Esophagus (tissue), 2 donors: Measurements from ENCODE around the gene SUGCT. TPM values are rescaled to one million over a fixed set of nuclear protein-coding genes. Genes with fewer than 3 reads are reported as not detected.

Source experiments
- H3K27ac ChIP-seq, 2 donors: one replicate each; pipeline ENCODE4 v1.5.1; 2013; ENCODE audit warnings: low read depth in 2 of 2, mild to moderate bottlenecking in 2 of 2, inconsistent platforms in 1 of 2, low read length in 1 of 2, moderate library complexity in 1 of 2
- H3K27me3 ChIP-seq, 2 donors: one replicate each; pipeline ENCODE4 v1.6.1; 2013; ENCODE audit warnings: low read length in 2 of 2, control low read depth in 1 of 2, mild to moderate bottlenecking in 1 of 2; ENCODE audit not compliant: insufficient read depth in 2 of 2, control insufficient read depth in 1 of 2
- H3K36me3 ChIP-seq, 2 donors: one replicate each; pipeline ENCODE4 v1.6.1; 2013; ENCODE audit warnings: low read length in 1 of 2; ENCODE audit not compliant: control insufficient read depth in 2 of 2, insufficient read depth in 2 of 2
- H3K4me1 ChIP-seq, 2 donors: one replicate each; pipeline ENCODE4 v1.6.1; 2013; ENCODE audit warnings: low read length in 1 of 2; ENCODE audit not compliant: control insufficient read depth in 2 of 2, insufficient read depth in 2 of 2
- H3K4me3 ChIP-seq, 2 donors: one replicate each; pipeline ENCODE4 v1.5.1; 2013; ENCODE audit warnings: low read length in 2 of 2, mild to moderate bottlenecking in 2 of 2, low read depth in 1 of 2, moderate library complexity in 1 of 2
- H3K9me3 ChIP-seq, 2 donors: one replicate each; pipeline ENCODE4 v1.6.1; 2013; ENCODE audit warnings: mild to moderate bottlenecking in 2 of 2, low read depth in 1 of 2, low read length in 1 of 2, moderate library complexity in 1 of 2; ENCODE audit not compliant: control insufficient read depth in 2 of 2, insufficient read depth in 1 of 2
- WGBS, 2 donors: extraction: QIAGEN DNeasy Blood & Tissue Kit; methylation state at CpG; one replicate each; pipeline ENCODE4 v1.1.7; 2013; 5-methylcytosine and 5-hydroxymethylcytosine counted together
- polyA plus RNA-seq, 2 donors: library from polyadenylated mRNA; stranded (reverse); fragments of 200-250 nt; gene quantifications; one replicate each; pipeline ENCODE4 v1.2.3, GENCODE V29; 2013
- donor health status: healthy with polysubstance abuse.
- donor health status: Bipolar disorder and iron deficiency.

The SUGCT gene
- polyA plus RNA-seq, 2 donors: 1.7 to 2.3 TPM

DNA sequence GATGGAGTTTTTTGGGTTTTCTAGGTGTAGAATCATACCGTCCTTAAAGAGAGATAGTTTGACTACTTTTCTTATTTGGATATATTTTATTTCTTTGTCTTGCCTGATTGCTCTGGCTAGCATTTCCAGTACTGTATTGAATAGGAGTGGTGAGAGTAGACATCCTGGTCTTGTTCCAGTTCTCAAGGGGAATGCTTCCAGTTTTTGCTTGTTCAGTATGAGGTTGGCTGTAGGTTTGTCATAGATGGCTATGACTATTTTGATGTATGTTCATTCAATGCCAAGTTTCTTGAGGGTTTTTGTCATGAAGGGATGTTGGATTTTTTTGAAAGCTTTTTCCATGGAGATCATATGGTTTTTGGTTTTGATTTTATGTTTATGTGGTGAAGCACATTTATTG lies 676.9 kb downstream of the SUGCT start:
- H3K4me3 ChIP-seq: no peak overlapping the region
- 93 to 97% methylated on average over 1 of the region's 1 CpG for WGBS, 2 donors
- no peak overlapping the region for H3K27ac ChIP-seq
- H3K27me3 ChIP-seq: no peaks in the 10 kb centered on the region
- no peaks in the 10 kb centered on the region for H3K36me3 ChIP-seq
- H3K4me1 ChIP-seq: no peaks in the 10 kb centered on the region
- H3K9me3 ChIP-seq: peaks cover 2 to 3% of the 10 kb centered on the region in 2 donors

DNA sequence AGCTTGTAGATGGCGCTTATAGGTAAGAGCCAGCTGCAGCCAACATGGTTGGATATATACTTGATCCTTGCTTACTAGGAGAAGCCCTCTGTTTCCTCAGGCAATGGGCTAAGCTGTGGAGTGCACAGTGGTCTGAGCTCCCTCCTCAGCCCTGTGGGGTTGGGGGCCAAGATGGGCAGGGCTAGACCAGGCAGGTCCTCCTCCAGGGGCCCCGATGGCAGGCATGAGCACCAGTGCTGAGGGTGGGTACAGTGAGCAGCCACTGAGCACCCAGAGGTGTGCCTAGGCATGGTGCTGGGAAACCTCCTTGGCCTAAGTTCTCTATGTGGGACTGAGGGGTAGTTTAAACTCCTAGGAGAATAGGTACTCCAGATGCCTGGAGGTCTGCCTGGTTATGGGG lies 680.2 kb downstream of the SUGCT start:
- Histone ChIP-seq H3K4me1 (no peaks in the 10 kb centered on the region), H3K27me3 (no peaks in the 10 kb centered on the region), H3K36me3 (no peaks in the 10 kb centered on the region), H3K9me3 (peaks cover 2 to 3% of the 10 kb centered on the region in 2 donors), H3K4me3 (no peak overlapping the region), H3K27ac (no peak overlapping the region)
- 85 to 93% methylated on average over 2 of the region's 2 CpGs for WGBS, 2 donors

DNA sequence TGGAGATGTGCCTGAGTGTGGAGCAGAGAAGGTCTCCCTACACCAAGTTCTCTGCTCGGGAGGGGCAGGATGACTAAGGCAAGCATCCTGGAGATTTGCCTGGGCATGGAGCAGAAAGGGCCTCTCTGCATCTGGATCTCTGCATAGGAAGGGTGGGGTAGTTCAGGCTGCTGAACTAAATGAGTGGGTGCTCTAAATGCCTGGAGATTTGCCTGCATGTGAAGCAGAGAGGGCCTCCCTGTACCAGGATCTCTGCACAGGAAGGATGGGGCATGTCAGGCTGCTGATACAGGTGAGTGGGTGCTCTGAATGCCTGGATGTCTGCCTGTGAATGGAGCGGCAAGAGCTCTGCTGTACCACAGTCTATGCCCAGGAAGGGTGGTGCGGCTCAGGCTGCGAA lies 680.7 kb downstream of the SUGCT start:
- H3K36me3 ChIP-seq: no peaks in the 10 kb centered on the region
- H3K9me3 ChIP-seq: peaks cover 2 to 3% of the 10 kb centered on the region in 2 donors
- 52 to 64% methylated on average over 4 of the region's 4 CpGs for WGBS, 2 donors
- no peak overlapping the region for H3K27ac ChIP-seq
- no peaks in the 10 kb centered on the region for H3K4me1 ChIP-seq
- no peaks in the 10 kb centered on the region for H3K27me3 ChIP-seq
- no peak overlapping the region for H3K4me3 ChIP-seq

DNA sequence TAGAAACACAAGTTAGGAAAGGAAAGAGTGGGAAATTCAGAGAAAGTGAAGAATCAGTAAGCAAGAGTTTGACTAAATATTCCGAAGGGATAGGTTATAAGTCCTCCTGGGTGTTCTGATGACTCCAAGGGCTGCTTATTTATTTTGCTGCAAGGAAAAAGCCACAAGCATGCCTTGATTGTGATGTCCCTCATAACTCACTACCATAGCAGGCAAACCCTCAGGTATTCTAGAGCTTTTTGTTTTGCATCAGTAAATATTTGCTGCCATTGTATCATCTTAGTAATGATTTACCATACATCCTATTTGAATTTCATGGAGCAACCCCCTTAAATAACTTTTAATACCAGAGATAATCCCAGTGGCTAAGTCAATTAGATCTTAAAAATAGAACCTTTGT lies 688.1 kb downstream of the SUGCT start:
- no peaks in the 10 kb centered on the region for H3K9me3 ChIP-seq
- 83 to 96% methylated on average over 1 of the region's 1 CpG for WGBS, 2 donors

DNA sequence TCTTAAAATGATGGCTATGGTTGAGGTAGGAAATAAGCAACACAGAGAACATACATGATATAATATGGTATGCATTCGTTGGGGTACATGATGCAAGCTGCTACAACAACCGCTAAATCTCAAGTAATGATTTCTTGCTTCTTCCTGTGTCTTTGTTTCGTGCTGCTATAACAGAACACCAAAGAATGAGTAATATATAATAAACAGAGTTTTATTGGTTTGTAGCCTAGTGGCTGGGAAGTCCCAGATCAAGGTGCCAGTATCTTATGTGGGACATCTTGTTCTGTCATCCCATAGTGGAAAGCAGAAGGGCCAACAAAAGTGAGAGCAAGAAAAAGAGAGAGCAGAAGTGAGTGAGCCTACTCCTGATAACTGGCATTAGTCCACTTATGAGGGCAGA lies 689.7 kb downstream of the SUGCT start:
- WGBS, 2 donors: 47 to 60% methylated on average over 3 of the region's 3 CpGs

More for the DNA sequence above, 688.1 kb downstream of the SUGCT start:
- Histone ChIP-seq H3K36me3 (no peaks in the 10 kb centered on the region), H3K27ac (no peak overlapping the region), H3K27me3 (no peaks in the 10 kb centered on the region), H3K4me3 (no peak overlapping the region), H3K4me1 (peaks cover 0 to 2% of the 10 kb centered on the region in 2 donors)

DNA sequence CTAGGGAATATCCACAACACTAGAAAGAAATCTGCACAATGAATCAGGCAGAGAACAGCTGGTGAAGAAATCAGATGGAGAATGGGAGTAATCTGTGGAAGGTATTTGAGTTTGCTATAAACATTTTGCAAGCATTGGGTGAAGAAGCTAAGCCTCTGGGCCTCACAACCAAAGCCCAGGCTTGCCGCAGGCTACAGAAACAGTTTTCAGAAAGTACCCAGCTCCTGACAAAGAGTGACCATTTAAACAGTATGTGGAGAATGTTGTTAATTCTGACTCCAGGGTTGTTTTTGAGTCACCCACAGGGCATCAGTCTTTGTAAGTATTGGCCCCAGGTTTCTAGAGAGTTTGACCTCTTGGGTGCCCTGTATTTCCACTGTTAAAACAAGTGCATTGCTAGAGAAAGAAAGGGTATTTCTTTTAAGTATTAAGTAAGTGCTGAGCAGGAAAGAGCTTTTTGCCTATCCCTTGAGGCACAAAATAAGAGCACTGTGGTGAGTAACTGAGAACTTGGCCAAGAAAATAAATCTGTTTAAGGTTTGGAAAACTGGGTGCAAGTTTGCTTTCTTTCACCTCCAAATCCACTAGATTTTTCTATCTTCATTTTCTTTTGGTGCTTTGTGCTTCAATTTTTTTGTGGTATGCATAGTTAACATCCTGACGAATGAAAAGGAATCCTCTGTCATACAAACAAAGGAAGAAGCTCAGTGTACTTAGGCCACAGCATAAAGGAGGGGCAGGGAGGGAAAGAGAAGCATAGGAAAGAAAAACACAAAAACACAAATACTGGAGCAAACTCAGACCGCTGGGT lies 691.8 kb downstream of the SUGCT start:
- WGBS, 2 donors: 37 to 41% methylated on average over 3 of the region's 3 CpGs
- Histone ChIP-seq H3K4me3 (no peak overlapping the region), H3K9me3 (no peaks in the 10 kb centered on the region), H3K27ac (peak overlapping the region in 1 of 2 donors; percentile 39), H3K4me1 (peaks cover 2 to 4% of the 10 kb centered on the region in 2 donors), H3K36me3 (no peaks in the 10 kb centered on the region), H3K27me3 (no peaks in the 10 kb centered on the region)

More for the DNA sequence above, 689.7 kb downstream of the SUGCT start:
- Histone ChIP-seq H3K4me3 (no peak overlapping the region), H3K27me3 (no peaks in the 10 kb centered on the region), H3K9me3 (no peaks in the 10 kb centered on the region), H3K4me1 (peaks cover 2% of the 10 kb centered on the region in 2 donors), H3K36me3 (no peaks in the 10 kb centered on the region), H3K27ac (no peak overlapping the region)

DNA sequence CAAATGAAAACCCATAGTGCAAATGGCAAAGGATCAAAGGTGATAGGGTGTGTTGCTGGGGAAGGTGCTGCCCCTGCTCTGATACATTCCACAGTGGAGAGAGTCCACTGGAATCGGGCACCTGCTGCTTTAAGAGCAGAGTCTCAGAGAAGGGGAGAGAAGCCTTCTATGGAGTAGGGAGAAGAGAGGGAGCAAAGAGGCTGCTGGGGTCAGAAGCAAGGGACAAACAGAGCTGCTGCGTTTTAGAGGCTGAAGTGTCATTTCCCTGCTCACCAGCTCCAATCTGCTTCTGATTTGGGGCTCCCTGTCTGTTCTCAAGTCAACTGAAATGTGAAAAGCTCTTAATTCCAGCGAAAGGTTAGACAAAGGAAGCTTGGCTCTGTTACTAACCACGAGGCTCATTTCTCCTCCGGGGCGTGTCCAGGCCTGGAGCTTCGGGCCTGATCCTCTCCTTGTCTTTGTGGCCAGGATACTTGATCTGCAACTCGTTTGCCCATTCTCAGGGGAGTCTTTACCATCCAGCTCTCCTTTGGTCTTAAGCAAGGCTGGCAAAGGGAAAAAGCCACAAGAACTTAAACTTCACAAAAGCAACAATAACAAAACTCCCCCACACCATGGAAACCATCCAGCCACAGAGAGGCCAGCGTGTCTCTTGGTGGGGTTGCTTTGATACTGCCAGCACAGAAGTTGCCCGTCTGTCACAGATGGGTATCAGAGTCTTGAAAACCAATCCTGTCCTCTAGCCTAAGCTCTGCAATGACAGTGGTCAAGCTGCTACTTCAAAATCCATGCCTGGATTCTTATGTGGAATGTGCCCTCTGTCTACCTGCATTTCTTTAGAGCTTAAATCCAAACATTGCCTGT lies 692.6 kb downstream of the SUGCT start:
- Histone ChIP-seq H3K9me3 (no peaks in the 10 kb centered on the region), H3K4me1 (peaks cover 2 to 4% of the 10 kb centered on the region in 2 donors), H3K27me3 (no peaks in the 10 kb centered on the region), H3K36me3 (no peaks in the 10 kb centered on the region), H3K4me3 (no peak overlapping the region), H3K27ac (peak overlapping the region; percentile 39 to 71)
- WGBS, 2 donors: 32 to 55% methylated on average over 10 of the region's 10 CpGs

DNA sequence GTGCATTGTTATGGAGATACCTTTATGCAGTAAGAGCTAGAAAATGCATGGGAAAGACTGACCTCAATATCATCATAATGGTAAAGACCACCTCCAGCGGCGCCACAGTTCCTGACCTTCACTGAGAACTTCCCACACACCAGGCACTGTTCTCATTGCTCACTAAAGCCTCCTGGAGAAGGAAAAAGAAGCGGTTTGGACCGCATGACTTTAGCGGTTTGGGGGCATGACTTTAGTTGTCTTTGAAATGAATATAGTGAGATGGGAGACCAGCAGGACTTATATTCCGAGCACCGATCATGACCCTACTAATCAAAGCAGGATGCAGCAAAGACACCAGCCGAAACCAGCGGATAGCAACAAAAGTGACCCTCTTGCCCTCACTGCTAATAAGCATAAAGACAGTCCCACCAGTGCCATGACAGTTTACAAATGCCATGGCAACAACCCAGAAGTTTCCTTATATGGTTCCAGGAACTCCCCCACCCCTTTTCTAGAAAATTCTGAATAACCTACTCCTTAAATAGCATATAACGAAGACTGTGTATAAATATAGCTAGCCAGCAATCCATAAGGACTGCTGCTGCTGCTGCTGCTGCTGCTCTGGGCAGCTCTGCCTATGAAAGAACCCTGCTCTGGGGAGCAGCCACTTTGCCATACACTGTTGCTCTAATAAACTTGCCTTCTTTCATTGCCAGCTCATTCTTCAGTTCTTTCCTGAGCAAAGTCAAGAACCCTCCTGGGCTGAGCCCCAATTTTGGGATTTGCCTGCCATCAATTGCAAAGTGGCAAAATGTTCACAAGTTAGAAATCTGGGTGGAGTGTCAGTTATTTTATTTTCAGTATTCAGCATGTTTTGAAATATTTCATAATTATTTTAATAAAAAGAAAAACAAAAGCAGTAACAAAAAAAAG lies 694.1 kb downstream of the SUGCT start:
- Histone ChIP-seq H3K27ac (no peak overlapping the region), H3K4me1 (peaks cover 2 to 4% of the 10 kb centered on the region in 2 donors)

More for the DNA sequence above, 694.1 kb downstream of the SUGCT start:
- no peaks in the 10 kb centered on the region for H3K9me3 ChIP-seq
- H3K36me3 ChIP-seq: no peaks in the 10 kb centered on the region
- no peak overlapping the region for H3K4me3 ChIP-seq
- no peaks in the 10 kb centered on the region for H3K27me3 ChIP-seq
- 93% methylated on average over 10 of the region's 10 CpGs for WGBS, 2 donors
